WI38 (cell line): Measurements from ENCODE around the gene L1CAM.
"Not testable (repeated sequence)": the region's sequence is repeated elsewhere in the genome, so short reads cannot be mapped to it uniquely, and the experiment has no call there.

Experiments
- H3K4me3 ChIP-seq: 2 replicates; pipeline ENCODE4 v1.5.1; 2011; ENCODE audit warnings: low read depth, mild to moderate bottlenecking, control low read depth, low read length
- CTCF ChIP-seq: IDR thresholded peaks from 2 replicates; pipeline ENCODE4 v1.5.1; 2012; ENCODE audit warnings: low read depth, mild to moderate bottlenecking, control low read depth, low read length

The L1CAM gene

DNA sequence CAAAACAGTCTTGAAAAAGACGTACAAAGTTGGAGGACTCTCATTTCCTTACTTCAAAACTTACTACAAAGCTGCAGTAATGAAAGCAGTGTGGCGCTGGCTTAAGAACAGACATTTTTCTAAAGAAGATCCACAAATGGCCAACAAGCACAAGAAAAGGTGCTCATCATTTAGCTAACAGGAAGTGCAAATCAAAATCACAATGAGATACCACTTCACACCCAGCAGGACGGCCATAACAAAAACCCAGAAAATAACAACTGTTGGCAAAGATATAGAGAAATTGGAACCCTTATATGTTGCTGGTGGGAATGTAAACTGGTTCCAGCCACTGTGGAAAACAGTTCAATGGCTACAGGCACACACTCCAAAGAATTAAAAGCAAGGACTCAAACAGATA, 59.0 kb downstream of the L1CAM start:
- no peak for TF ChIP-seq CTCF
- H3K4me3 ChIP-seq = no peak overlapping the region

GRCh38 chrX:153825042-153825441, 60.9 kb downstream of the L1CAM start:
- TF ChIP-seq CTCF = no peak
- no peak overlapping the region for H3K4me3 ChIP-seq

- no peak for TF ChIP-seq CTCF
- H3K4me3 ChIP-seq = no peak overlapping the region
These were observed 61.6 kb downstream of the L1CAM start for GRCh38 chrX:153824348-153824747.

GRCh38 chrX:153821066-153821465, 64.9 kb downstream of the L1CAM start:
- TF ChIP-seq CTCF = no peak
- H3K4me3 ChIP-seq = no peak overlapping the region

DNA sequence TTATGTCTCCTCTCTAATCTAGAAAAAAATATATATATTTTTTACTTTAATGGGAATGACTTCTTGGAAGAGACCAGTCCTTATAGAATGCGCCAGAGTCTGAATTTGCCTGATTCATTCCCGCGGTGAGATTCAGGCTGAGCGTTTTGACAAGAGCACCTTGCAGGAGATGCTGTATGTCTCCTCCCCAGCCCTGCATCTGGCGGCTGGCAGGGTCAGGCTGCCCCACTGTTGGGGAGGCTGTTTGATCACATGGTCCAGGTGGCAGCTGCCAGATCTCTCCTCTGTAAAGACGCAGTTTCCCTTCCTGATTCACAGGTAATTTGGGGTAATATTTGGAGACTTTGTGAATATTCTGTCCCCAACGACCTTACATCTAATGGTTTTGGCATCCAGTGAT, 65.4 kb downstream of the L1CAM start:
- H3K4me3 ChIP-seq = no peak overlapping the region
- TF ChIP-seq CTCF = no peak

GRCh38 chrX:153819384-153820040, 66.5 kb downstream of the L1CAM start:
- no peak for TF ChIP-seq CTCF
- H3K4me3 ChIP-seq = peak overlapping the region; percentile 42

DNA sequence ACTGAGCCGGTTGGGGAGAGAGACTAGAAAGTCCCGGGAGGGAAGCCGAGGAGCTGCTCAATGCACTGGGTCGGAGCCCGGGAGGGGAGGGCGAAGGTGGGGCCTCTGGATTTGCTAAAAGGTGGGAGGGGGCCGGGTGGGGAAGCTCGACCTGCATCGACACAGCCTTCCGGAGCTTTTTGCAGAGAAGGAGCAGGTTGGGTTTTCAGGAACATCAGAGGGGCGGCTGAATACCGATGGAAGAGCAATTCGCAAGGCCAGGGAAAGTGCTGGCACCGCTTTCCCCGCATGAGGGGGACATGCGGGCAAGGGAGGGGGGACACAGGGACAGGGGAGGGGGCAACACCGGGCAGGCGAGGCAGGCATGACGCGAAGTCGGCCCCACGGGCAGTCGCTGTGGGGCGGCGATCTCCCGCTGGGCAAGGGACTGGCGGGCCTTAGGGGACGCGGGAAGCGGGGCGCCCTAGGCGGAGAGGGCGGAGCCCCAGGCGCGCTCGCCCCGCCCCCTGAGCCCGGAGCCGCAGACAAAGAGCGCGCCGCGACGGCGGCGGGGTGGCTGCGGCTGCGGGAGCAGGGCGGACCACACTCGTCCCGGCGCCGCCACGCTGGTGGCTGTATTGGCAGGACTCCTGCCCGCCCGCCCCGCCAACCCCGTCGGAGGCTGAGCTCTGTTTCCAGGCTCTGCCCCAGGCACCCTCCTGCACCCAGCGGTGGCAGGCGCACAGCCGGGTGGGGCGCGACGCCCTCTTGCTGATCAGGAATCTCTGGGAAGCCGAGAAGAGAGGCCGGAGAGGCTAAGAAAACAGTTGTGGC, 67.2 kb downstream of the L1CAM start:
- TF ChIP-seq CTCF = no peak
- peak overlapping the region; percentile 42 for H3K4me3 ChIP-seq

DNA sequence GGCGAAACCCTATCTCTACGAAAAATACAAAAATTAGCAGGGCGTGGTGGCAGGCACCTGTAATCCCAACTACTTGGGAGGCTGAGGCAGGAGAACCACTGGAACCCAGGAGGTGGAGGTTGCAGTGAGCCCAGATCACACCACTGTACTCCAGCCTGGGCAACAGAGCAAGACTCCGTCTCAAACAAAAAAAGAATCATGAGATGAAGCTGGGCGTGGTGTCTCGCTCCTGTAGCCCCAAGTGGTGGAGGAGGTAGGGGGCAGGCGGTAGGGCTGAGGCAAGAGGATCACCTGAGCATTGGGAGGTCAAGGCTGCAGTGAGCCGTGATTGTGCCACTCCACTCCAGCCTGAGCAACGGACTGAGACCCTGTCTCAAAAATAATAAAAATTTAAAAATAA, 67.9 kb downstream of the L1CAM start:
- H3K4me3 ChIP-seq = not testable (repeated sequence)
